Measurements from ENCODE around the gene NFE2L3. TPM values are rescaled to one million over a fixed set of nuclear protein-coding genes. Genes with fewer than 3 reads are reported as not detected.

The NFE2L3 gene
- total and polyA plus RNA-seq, 2 of the 4 experiments (the other 2 are of a cell fraction): 28.0 to 43.2 TPM

DNA sequence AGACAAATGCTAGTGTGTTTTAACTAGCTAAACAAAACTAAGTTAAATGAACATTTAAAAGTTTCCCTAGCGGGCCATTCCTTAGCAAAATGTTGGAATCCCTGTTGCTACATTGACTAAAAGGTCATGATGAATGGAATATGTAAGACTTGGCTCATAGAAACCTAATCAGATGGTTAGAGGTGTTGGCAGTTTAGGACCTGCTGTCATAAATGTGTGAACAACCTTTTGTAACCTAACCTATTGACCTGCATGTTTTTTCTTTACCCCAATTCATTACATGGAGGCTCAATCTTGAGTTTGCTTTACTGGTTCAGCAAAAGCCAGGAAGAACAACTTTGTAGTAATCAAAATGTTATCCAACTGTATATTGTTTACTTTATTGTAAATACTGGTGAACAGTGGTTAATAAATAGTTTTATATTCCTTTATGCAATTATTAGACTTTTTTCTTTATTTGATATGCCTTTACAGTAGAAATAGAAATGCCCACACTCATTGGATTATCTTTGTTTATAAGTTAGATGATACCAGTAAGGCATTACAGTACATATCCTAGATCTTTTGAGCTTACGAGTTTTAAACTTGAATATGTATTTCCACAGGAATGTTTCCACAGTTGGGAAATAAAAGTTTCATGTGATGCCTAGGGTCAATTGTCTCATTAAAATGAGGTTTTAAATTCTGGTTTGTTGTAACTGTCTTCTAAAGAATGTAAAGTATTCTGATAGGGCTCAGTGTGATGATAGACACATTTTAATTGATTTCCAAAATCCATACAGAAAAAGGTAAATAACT is 61.1 kb downstream of the NFE2L3 start:
- Histone ChIP-seq H2BK15ac (ENCODE audit: low read depth, low read length) (no peak overlapping the region), H3K9ac (ENCODE audit: low read depth, low read length) (no peak overlapping the region), H2BK5ac (ENCODE audit: low read depth, low read length, poor library complexity, severe bottlenecking) (no peak overlapping the region), H3K14ac (replicated peaks; ENCODE audit: low read depth, low read length) (no peak overlapping the region), H3K4me1 (ENCODE audit: control insufficient read depth, insufficient read depth, low read length) (no peaks in the 10 kb centered on the region), H3K4me2 (ENCODE audit: low read depth, low read length) (no peak overlapping the region), H2AK9ac (replicated peaks; ENCODE audit: low read depth, low read length, poor library complexity) (no peak overlapping the region), H3K9me3 (ENCODE audit: control insufficient read depth, insufficient read depth, low read length) (no peaks in the 10 kb centered on the region), H3K23ac (ENCODE audit: low read depth, low read length) (no peak overlapping the region), H2BK120ac (ENCODE audit: low read depth, low read length) (no peak overlapping the region), H4K8ac (ENCODE audit: low read depth in 2 of 2, low read length in 2 of 2) (no peak overlapping the region), H3K4ac (ENCODE audit: low read depth, low read length) (no peak overlapping the region), H3K79me1 (ENCODE audit: low read depth in 1 of 2, low read length in 2 of 2) (peaks cover 10 to 12% of the 10 kb centered on the region in 2 experiments; a peak in 2 of 4 replicates), H2AFZ (replicated peaks; ENCODE audit: low read length, poor library complexity) (no peak overlapping the region), H4K20me1 (ENCODE audit: insufficient read depth, low read length) (peaks cover under 1% of the 10 kb centered on the region; the same call in 1 of the 2 replicates), H2BK20ac (ENCODE audit: low read depth, low read length) (no peak overlapping the region), H3K27me3 (ENCODE audit: control insufficient read depth, insufficient read depth, low read length) (no peaks in the 10 kb centered on the region), H3K36me3 (ENCODE audit: control insufficient read depth, insufficient read depth, low read length) (peaks cover 27% of the 10 kb centered on the region), H3K9me1 (ENCODE audit: insufficient read depth, low read length) (no peaks in the 10 kb centered on the region), H4K91ac (ENCODE audit: insufficient read depth, low read depth, low read length) (no peak overlapping the region), H3K18ac (ENCODE audit: low read depth, low read length) (no peak overlapping the region), H3K4me3 (ENCODE audit: insufficient read depth, low read depth, low read length) (no peak overlapping the region), H3K27ac (ENCODE audit: insufficient read depth, low read length) (no peak overlapping the region), H3K56ac (ENCODE audit: extremely low read depth, insufficient read depth, low read length) (no peak overlapping the region), H4K5ac (ENCODE audit: low read depth, low read length) (no peak overlapping the region), H2AK5ac (ENCODE audit: low read depth, low read length) (no peak overlapping the region)
- intact Hi-C loops (cut with micrococcal nuclease): no loop called here
- WGBS, 2 experiments (ENCODE audit: extremely low coverage in 2 of 2, insufficient read length in 1 of 2): no CpG with 5 or more reads among the region's 2 CpGs
- dilution Hi-C loops (cut with HindIII; ENCODE audit: low sequenced_read_pairs, unreplicated experiment): no loop called here
- POLR2A ChIA-PET (ENCODE audit: unreplicated experiment): no interaction called here
- TF ChIP-seq USF2 (IDR thresholded peaks at IDR 0.05; ENCODE audit: low read depth, low read length): no peak
- TF ChIP-seq CHD1 (IDR thresholded peaks at IDR 0.05; ENCODE audit: low read depth, low read length): no peak
- TF ChIP-seq NFE2L2 (IDR thresholded peaks at IDR 0.05; ENCODE audit: low read depth, low read length): no peak
- in situ Hi-C loops (cut with MboI; ENCODE audit: low sequenced_read_pairs): loop anchor here (25.0 kb wide), 2 partner anchors 449 to 649 kb away; partner anchors contain the start of gene SKAP2
- DNase-seq: no peak
- CTCF ChIA-PET: no interaction called here
- ATAC-seq (ENCODE audit: low read depth): no peak
- BruUV-seq (replicated peaks): no TSS peak
